ENCODE data around the gene PTPRE.

The PTPRE gene

GRCh38 chr10:128044961-128045832, 138.3 kb downstream of the PTPRE start:
- Histone ChIP-seq H3K36me3 (ENCODE audit: control insufficient read depth, insufficient read depth, low read length) (no peaks in the 10 kb centered on the region), H3K4me3 (ENCODE audit: low read depth, low read length) (no peak overlapping the region), H3K27me3 (ENCODE audit: control insufficient read depth, insufficient read depth, low read length) (no peaks in the 10 kb centered on the region), H3K9me3 (ENCODE audit: control insufficient read depth, insufficient read depth, low read length) (no peaks in the 10 kb centered on the region), H3K4me1 (ENCODE audit: control insufficient read depth, insufficient read depth, low read length) (peaks cover 4% of the 10 kb centered on the region; the same call in 1 of the 2 replicates), H3K9ac (ENCODE audit: low read depth, low read length) (no peak overlapping the region), H3K27ac (ENCODE audit: low read depth, low read length) (no peak overlapping the region)

GRCh38 chr10:128045833-128046120, 138.9 kb downstream of the PTPRE start:
- Histone ChIP-seq H3K4me1 (ENCODE audit: control insufficient read depth, insufficient read depth, low read length) (peaks cover 4% of the 10 kb centered on the region; the same call in 1 of the 2 replicates), H3K27me3 (ENCODE audit: control insufficient read depth, insufficient read depth, low read length) (no peaks in the 10 kb centered on the region), H3K9me3 (ENCODE audit: control insufficient read depth, insufficient read depth, low read length) (no peaks in the 10 kb centered on the region), H3K4me3 (ENCODE audit: low read depth, low read length) (no peak overlapping the region), H3K27ac (ENCODE audit: low read depth, low read length) (no peak overlapping the region), H3K9ac (ENCODE audit: low read depth, low read length) (no peak overlapping the region), H3K36me3 (ENCODE audit: control insufficient read depth, insufficient read depth, low read length) (no peaks in the 10 kb centered on the region)

GRCh38 chr10:128046156-128046952, 139.5 kb downstream of the PTPRE start:
- H3K9me3 ChIP-seq (ENCODE audit: control insufficient read depth, insufficient read depth, low read length) = no peaks in the 10 kb centered on the region
- H3K27ac ChIP-seq (ENCODE audit: low read depth, low read length) = no peak overlapping the region
- peaks cover 4% of the 10 kb centered on the region; the same call in 1 of the 2 replicates for H3K4me1 ChIP-seq (ENCODE audit: control insufficient read depth, insufficient read depth, low read length)
- no peaks in the 10 kb centered on the region for H3K36me3 ChIP-seq (ENCODE audit: control insufficient read depth, insufficient read depth, low read length)
- H3K4me3 ChIP-seq (ENCODE audit: low read depth, low read length) = no peak overlapping the region
- no peak overlapping the region for H3K9ac ChIP-seq (ENCODE audit: low read depth, low read length)
- H3K27me3 ChIP-seq (ENCODE audit: control insufficient read depth, insufficient read depth, low read length) = no peaks in the 10 kb centered on the region

- H3K9ac ChIP-seq (ENCODE audit: low read depth, low read length) = no peak overlapping the region
- H3K4me3 ChIP-seq (ENCODE audit: low read depth, low read length) = no peak overlapping the region
- H3K27ac ChIP-seq (ENCODE audit: low read depth, low read length) = no peak overlapping the region
Observed at GRCh38 chr10:128046953-128047290, 140.0 kb downstream of the PTPRE start.

GRCh38 chr10:128047351-128047750, 140.4 kb downstream of the PTPRE start:
- H3K4me3 ChIP-seq (ENCODE audit: low read depth, low read length) = no peak overlapping the region
- H3K27ac ChIP-seq (ENCODE audit: low read depth, low read length) = peak overlapping the region; percentile 8
- H3K36me3 ChIP-seq (ENCODE audit: control insufficient read depth, insufficient read depth, low read length) = no peaks in the 10 kb centered on the region
- no peaks in the 10 kb centered on the region for H3K27me3 ChIP-seq (ENCODE audit: control insufficient read depth, insufficient read depth, low read length)
- no peaks in the 10 kb centered on the region for H3K9me3 ChIP-seq (ENCODE audit: control insufficient read depth, insufficient read depth, low read length)
- H3K4me1 ChIP-seq (ENCODE audit: control insufficient read depth, insufficient read depth, low read length) = peaks cover 4% of the 10 kb centered on the region; the same call in 1 of the 2 replicates
- H3K9ac ChIP-seq (ENCODE audit: low read depth, low read length) = no peak overlapping the region

More at GRCh38 chr10:128046953-128047290, 140.0 kb downstream of the PTPRE start:
- Histone ChIP-seq H3K36me3 (ENCODE audit: control insufficient read depth, insufficient read depth, low read length) (no peaks in the 10 kb centered on the region), H3K27me3 (ENCODE audit: control insufficient read depth, insufficient read depth, low read length) (no peaks in the 10 kb centered on the region), H3K9me3 (ENCODE audit: control insufficient read depth, insufficient read depth, low read length) (no peaks in the 10 kb centered on the region), H3K4me1 (ENCODE audit: control insufficient read depth, insufficient read depth, low read length) (peaks cover 4% of the 10 kb centered on the region; the same call in 1 of the 2 replicates)

GRCh38 chr10:128047991-128048818, 141.3 kb downstream of the PTPRE start:
- Histone ChIP-seq H3K4me1 (ENCODE audit: control insufficient read depth, insufficient read depth, low read length) (peaks cover 4% of the 10 kb centered on the region; the same call in 1 of the 2 replicates), H3K36me3 (ENCODE audit: control insufficient read depth, insufficient read depth, low read length) (no peaks in the 10 kb centered on the region), H3K4me3 (ENCODE audit: low read depth, low read length) (no peak overlapping the region), H3K27me3 (ENCODE audit: control insufficient read depth, insufficient read depth, low read length) (no peaks in the 10 kb centered on the region), H3K9ac (ENCODE audit: low read depth, low read length) (no peak overlapping the region), H3K27ac (ENCODE audit: low read depth, low read length) (no peak overlapping the region), H3K9me3 (ENCODE audit: control insufficient read depth, insufficient read depth, low read length) (no peaks in the 10 kb centered on the region)

GRCh38 chr10:128048819-128049210, 141.9 kb downstream of the PTPRE start:
- Histone ChIP-seq H3K27me3 (ENCODE audit: control insufficient read depth, insufficient read depth, low read length) (no peaks in the 10 kb centered on the region), H3K27ac (ENCODE audit: low read depth, low read length) (no peak overlapping the region), H3K36me3 (ENCODE audit: control insufficient read depth, insufficient read depth, low read length) (no peaks in the 10 kb centered on the region), H3K4me1 (ENCODE audit: control insufficient read depth, insufficient read depth, low read length) (peaks cover 4% of the 10 kb centered on the region; the same call in 1 of the 2 replicates), H3K9me3 (ENCODE audit: control insufficient read depth, insufficient read depth, low read length) (no peaks in the 10 kb centered on the region), H3K4me3 (ENCODE audit: low read depth, low read length) (no peak overlapping the region), H3K9ac (ENCODE audit: low read depth, low read length) (no peak overlapping the region)

GRCh38 chr10:128049226-128050120, 142.6 kb downstream of the PTPRE start:
- no peak overlapping the region for H3K9ac ChIP-seq (ENCODE audit: low read depth, low read length)
- no peak overlapping the region for H3K4me3 ChIP-seq (ENCODE audit: low read depth, low read length)
- H3K9me3 ChIP-seq (ENCODE audit: control insufficient read depth, insufficient read depth, low read length) = no peaks in the 10 kb centered on the region
- peaks cover 4% of the 10 kb centered on the region; the same call in 1 of the 2 replicates for H3K4me1 ChIP-seq (ENCODE audit: control insufficient read depth, insufficient read depth, low read length)
- H3K36me3 ChIP-seq (ENCODE audit: control insufficient read depth, insufficient read depth, low read length) = no peaks in the 10 kb centered on the region
- H3K27me3 ChIP-seq (ENCODE audit: control insufficient read depth, insufficient read depth, low read length) = no peaks in the 10 kb centered on the region
- H3K27ac ChIP-seq (ENCODE audit: low read depth, low read length) = no peak overlapping the region

- Histone ChIP-seq H3K9me3 (ENCODE audit: control insufficient read depth, insufficient read depth, low read length) (no peaks in the 10 kb centered on the region), H3K4me1 (ENCODE audit: control insufficient read depth, insufficient read depth, low read length) (peaks cover 4% of the 10 kb centered on the region; the same call in 1 of the 2 replicates), H3K4me3 (ENCODE audit: low read depth, low read length) (no peak overlapping the region), H3K9ac (ENCODE audit: low read depth, low read length) (no peak overlapping the region), H3K27me3 (ENCODE audit: control insufficient read depth, insufficient read depth, low read length) (no peaks in the 10 kb centered on the region), H3K36me3 (ENCODE audit: control insufficient read depth, insufficient read depth, low read length) (no peaks in the 10 kb centered on the region), H3K27ac (ENCODE audit: low read depth, low read length) (no peak overlapping the region)
Observed at GRCh38 chr10:128050121-128050516, 143.2 kb downstream of the PTPRE start.

GRCh38 chr10:128050936-128051335, 144.0 kb downstream of the PTPRE start:
- H3K4me3 ChIP-seq (ENCODE audit: low read depth, low read length) = no peak overlapping the region
- H3K4me1 ChIP-seq (ENCODE audit: control insufficient read depth, insufficient read depth, low read length) = peaks cover 4% of the 10 kb centered on the region; the same call in 1 of the 2 replicates
- no peaks in the 10 kb centered on the region for H3K9me3 ChIP-seq (ENCODE audit: control insufficient read depth, insufficient read depth, low read length)
- no peak overlapping the region for H3K9ac ChIP-seq (ENCODE audit: low read depth, low read length)
- no peaks in the 10 kb centered on the region for H3K36me3 ChIP-seq (ENCODE audit: control insufficient read depth, insufficient read depth, low read length)
- no peak overlapping the region for H3K27ac ChIP-seq (ENCODE audit: low read depth, low read length)
- H3K27me3 ChIP-seq (ENCODE audit: control insufficient read depth, insufficient read depth, low read length) = no peaks in the 10 kb centered on the region
